OCI-LY7 (cell line): ENCODE measurements around the gene MGAT1.

Experiments used
- EZH2phosphoT487 ChIP-seq: fragments of 200-600 bp; sonication (generic); IDR thresholded peaks from 2 replicates; pipeline ENCODE4 v1.6.1; 2018; ENCODE audit warnings: low read depth, borderline replicate concordance, mild to moderate bottlenecking, mixed run types, antibody characterized with exemption, low read length, moderate library complexity, mixed read lengths
- TF ChIP-seq, protein P1 (sequence below): fragments of 200-600 bp; sonication (generic); conservative IDR thresholded peaks from 2 replicates; pipeline ENCODE4 v1.5.1; 2014; ENCODE audit warnings: mild to moderate bottlenecking, antibody characterized with exemption, low read length, moderate library complexity, mixed read lengths

DNA sequence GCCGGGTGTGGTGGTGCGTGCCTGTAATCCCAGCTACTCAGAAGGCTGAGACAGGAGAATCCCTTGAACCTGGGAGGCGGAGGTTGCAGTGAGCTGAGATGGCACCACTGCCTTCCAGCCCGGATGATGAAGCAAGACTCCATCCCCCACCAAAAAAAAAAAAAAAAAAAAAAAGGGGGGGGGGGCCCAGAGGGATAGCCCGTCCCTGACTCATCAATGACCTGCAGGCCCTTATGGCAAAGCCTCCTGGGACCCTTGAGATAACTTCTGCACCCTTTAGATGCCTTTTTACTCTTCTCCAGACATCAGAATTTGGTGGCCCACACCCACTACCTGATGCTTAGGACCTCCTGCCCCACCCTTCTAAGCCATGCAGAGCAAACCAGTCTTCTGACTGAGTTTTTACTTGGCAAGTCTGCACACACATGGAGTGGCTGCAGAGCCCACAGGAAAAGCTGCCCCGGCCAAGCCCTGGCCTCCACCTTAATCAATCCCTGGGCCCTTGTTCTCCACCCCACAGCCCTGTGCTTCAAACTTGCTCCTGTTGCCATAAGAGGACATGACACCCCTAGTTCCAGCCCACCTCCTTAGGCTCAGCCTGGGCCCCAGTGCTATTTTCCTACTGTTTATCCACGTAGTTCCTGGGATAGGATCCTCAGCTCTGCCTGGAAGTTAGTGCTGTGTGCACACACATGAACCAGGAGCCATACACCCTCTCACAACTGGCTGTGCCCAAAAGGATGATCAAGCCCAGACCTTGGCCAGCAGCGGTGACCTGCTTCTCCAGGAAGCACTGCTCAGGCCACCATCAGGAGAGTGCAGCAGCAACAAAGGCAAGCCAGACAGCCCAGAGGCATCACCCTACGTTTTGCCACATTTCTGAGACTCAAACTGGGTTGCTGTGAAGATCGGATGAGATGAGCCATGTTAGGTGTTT lies 5.1 kb downstream of the MGAT1 start:
- TF ChIP-seq, protein P1, sequence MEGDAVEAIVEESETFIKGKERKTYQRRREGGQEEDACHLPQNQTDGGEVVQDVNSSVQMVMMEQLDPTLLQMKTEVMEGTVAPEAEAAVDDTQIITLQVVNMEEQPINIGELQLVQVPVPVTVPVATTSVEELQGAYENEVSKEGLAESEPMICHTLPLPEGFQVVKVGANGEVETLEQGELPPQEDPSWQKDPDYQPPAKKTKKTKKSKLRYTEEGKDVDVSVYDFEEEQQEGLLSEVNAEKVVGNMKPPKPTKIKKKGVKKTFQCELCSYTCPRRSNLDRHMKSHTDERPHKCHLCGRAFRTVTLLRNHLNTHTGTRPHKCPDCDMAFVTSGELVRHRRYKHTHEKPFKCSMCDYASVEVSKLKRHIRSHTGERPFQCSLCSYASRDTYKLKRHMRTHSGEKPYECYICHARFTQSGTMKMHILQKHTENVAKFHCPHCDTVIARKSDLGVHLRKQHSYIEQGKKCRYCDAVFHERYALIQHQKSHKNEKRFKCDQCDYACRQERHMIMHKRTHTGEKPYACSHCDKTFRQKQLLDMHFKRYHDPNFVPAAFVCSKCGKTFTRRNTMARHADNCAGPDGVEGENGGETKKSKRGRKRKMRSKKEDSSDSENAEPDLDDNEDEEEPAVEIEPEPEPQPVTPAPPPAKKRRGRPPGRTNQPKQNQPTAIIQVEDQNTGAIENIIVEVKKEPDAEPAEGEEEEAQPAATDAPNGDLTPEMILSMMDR, result no peak
- no peak for TF ChIP-seq EZH2phosphoT487
